ENCODE data around the gene RAPGEFL1.

Gene RAPGEFL1

DNA sequence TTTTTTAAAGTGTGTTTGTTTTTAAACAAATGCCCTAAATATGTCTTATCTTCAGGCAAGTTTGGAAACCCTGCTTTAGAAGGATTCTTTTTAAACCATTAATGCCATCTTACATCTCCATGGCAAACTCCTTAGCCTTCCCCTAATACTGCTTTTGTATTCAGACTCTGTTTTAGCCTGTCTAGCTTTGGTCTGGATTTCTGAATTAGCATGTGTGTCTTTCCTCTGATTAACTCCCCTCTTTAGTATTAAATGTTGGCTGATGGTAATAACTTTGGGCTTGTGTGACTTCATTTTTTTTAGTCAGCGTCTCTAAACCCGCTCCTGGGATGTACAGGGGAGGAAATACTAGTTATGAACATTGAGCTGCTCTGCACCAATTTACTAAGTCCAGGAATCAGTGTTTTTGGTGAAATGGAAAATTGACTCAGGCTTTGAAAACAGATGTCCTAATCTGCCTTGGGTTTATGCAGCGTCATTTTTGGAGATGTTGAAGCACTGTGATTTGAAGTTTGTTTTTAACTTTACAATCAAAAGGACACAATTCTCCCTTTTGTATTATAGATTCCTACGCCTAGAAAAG, 64.1 kb downstream of the RAPGEFL1 start:
- H2AFZ ChIP-seq (ENCODE audit: low read depth, low read length), result no peak overlapping the region
- peaks cover 80% of the 10 kb centered on the region for H3K79me2 ChIP-seq (ENCODE audit: insufficient read depth, low read length)
- no peak overlapping the region for H3K27ac ChIP-seq (ENCODE audit: low read length)
- H3K4me1 ChIP-seq (ENCODE audit: insufficient read depth, low read length), result no peaks in the 10 kb centered on the region
- no peak for DNase-seq
- peaks cover 17% of the 10 kb centered on the region; the same call in 1 of the 2 replicates for H4K20me1 ChIP-seq (ENCODE audit: insufficient read depth, low read length)
- no peak overlapping the region for H3K9ac ChIP-seq (ENCODE audit: low read depth, low read length)
- no peak overlapping the region for H3K4me2 ChIP-seq (ENCODE audit: insufficient read depth, low read length)
- H3K27me3 ChIP-seq (ENCODE audit: insufficient read depth, low read length, poor library complexity), result no peaks in the 10 kb centered on the region
- 0 out of 2 replicates have a peak, but pooled peaks cover 4% of the 10 kb centered on the region for H3K36me3 ChIP-seq (ENCODE audit: insufficient read depth, low read length)
- H3K9me3 ChIP-seq (ENCODE audit: insufficient read depth, low read length, severe bottlenecking), result no peaks in the 10 kb centered on the region
- H3K4me3 ChIP-seq (ENCODE audit: low read depth in 1 of 2, low read length in 2 of 2), result no peak overlapping the region
- ATAC-seq (ENCODE audit: insufficient read depth, low read depth), result no peak
- no peak for TF ChIP-seq EZH2 (IDR thresholded peaks at IDR 0.05; ENCODE audit: borderline replicate concordance, low read depth, low read length, severe bottlenecking)
- TF ChIP-seq, protein P1, sequence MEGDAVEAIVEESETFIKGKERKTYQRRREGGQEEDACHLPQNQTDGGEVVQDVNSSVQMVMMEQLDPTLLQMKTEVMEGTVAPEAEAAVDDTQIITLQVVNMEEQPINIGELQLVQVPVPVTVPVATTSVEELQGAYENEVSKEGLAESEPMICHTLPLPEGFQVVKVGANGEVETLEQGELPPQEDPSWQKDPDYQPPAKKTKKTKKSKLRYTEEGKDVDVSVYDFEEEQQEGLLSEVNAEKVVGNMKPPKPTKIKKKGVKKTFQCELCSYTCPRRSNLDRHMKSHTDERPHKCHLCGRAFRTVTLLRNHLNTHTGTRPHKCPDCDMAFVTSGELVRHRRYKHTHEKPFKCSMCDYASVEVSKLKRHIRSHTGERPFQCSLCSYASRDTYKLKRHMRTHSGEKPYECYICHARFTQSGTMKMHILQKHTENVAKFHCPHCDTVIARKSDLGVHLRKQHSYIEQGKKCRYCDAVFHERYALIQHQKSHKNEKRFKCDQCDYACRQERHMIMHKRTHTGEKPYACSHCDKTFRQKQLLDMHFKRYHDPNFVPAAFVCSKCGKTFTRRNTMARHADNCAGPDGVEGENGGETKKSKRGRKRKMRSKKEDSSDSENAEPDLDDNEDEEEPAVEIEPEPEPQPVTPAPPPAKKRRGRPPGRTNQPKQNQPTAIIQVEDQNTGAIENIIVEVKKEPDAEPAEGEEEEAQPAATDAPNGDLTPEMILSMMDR (IDR thresholded peaks at IDR 0.05; ENCODE audit: borderline replicate concordance, extremely low read depth, low read length, poor library complexity, severe bottlenecking), result no peak

DNA sequence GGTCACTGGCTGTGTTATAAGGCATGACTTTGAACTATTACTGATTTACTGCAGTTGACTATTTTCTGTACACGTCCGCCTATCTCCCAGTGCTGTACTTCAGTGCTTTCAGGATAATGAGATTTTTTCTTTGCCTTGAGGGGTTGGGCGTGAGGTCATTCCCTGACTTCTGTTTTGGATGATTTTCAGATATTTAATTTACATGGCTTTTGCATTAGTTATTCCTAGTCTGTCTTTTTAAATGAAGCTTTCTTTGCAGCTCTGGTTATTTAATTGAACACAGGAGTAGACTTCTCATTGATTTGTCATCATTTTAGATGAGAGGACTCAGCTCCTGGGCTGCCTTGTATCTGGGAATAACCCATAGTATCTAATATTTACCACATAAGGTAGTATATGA, 65.5 kb downstream of the RAPGEFL1 start:
- no peak overlapping the region for H3K4me2 ChIP-seq (ENCODE audit: insufficient read depth, low read length)
- 0 out of 2 replicates have a peak, but pooled peaks cover 4% of the 10 kb centered on the region for H3K36me3 ChIP-seq (ENCODE audit: insufficient read depth, low read length)
- peaks cover 80% of the 10 kb centered on the region for H3K79me2 ChIP-seq (ENCODE audit: insufficient read depth, low read length)
- TF ChIP-seq EZH2 (IDR thresholded peaks at IDR 0.05; ENCODE audit: borderline replicate concordance, low read depth, low read length, severe bottlenecking), result no peak
- TF ChIP-seq, protein P1 (IDR thresholded peaks at IDR 0.05; ENCODE audit: borderline replicate concordance, extremely low read depth, low read length, poor library complexity, severe bottlenecking), result no peak
- peaks cover 17% of the 10 kb centered on the region; the same call in 1 of the 2 replicates for H4K20me1 ChIP-seq (ENCODE audit: insufficient read depth, low read length)
- no peaks in the 10 kb centered on the region for H3K4me1 ChIP-seq (ENCODE audit: insufficient read depth, low read length)
- H2AFZ ChIP-seq (ENCODE audit: low read depth, low read length), result no peak overlapping the region
- H3K4me3 ChIP-seq (ENCODE audit: low read depth in 1 of 2, low read length in 2 of 2), result no peak overlapping the region
- H3K9ac ChIP-seq (ENCODE audit: low read depth, low read length), result no peak overlapping the region
- H3K27me3 ChIP-seq (ENCODE audit: insufficient read depth, low read length, poor library complexity), result no peaks in the 10 kb centered on the region
- no peak for ATAC-seq (ENCODE audit: insufficient read depth, low read depth)
- no peak overlapping the region for H3K27ac ChIP-seq (ENCODE audit: low read length)
- DNase-seq, result no peak
- no peaks in the 10 kb centered on the region for H3K9me3 ChIP-seq (ENCODE audit: insufficient read depth, low read length, severe bottlenecking)

DNA sequence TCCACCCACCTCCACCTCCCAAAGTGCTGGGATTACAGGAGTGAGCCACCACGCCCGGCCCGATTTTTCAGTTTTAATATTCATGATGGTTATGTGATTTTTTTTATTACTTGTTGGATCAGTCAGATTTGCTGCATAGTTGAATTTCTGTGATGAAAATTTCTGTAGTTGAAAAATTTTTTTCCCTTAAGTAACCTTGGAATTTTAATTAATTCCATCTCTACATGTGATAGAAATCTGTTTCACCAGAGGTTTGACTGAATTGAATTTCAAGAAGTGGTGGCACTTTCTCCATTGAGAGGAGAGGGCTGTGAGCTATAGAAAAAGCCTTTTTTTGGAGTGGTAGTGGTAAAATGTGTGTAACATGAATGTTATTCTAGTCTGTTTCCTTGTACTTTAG, 66.5 kb downstream of the RAPGEFL1 start:
- Histone ChIP-seq H3K9me3 (ENCODE audit: insufficient read depth, low read length, severe bottlenecking) (no peaks in the 10 kb centered on the region), H3K36me3 (ENCODE audit: insufficient read depth, low read length) (0 out of 2 replicates have a peak, but pooled peaks cover 4% of the 10 kb centered on the region), H3K4me1 (ENCODE audit: insufficient read depth, low read length) (no peaks in the 10 kb centered on the region), H3K27ac (ENCODE audit: low read length) (no peak overlapping the region), H3K4me2 (ENCODE audit: insufficient read depth, low read length) (no peak overlapping the region), H3K27me3 (ENCODE audit: insufficient read depth, low read length, poor library complexity) (no peaks in the 10 kb centered on the region), H2AFZ (ENCODE audit: low read depth, low read length) (no peak overlapping the region), H4K20me1 (ENCODE audit: insufficient read depth, low read length) (peaks cover 17% of the 10 kb centered on the region; the same call in 1 of the 2 replicates), H3K9ac (ENCODE audit: low read depth, low read length) (no peak overlapping the region), H3K4me3 (ENCODE audit: low read depth in 1 of 2, low read length in 2 of 2) (no peak overlapping the region), H3K79me2 (ENCODE audit: insufficient read depth, low read length) (peaks cover 85% of the 10 kb centered on the region)
- DNase-seq, result no peak
- ATAC-seq (ENCODE audit: insufficient read depth, low read depth), result no peak
- TF ChIP-seq EZH2 (IDR thresholded peaks at IDR 0.05; ENCODE audit: borderline replicate concordance, low read depth, low read length, severe bottlenecking), result no peak
- TF ChIP-seq, protein P1 (IDR thresholded peaks at IDR 0.05; ENCODE audit: borderline replicate concordance, extremely low read depth, low read length, poor library complexity, severe bottlenecking), result no peak

All from DND-41 (cell line).